Endothelial cell (in vitro differentiated cells): Measurements from ENCODE around the gene PAK2. TPM values are rescaled to one million over a fixed set of nuclear protein-coding genes. Genes with fewer than 3 reads are reported as not detected.
A peak's percentile ranks its signal among the peaks of the same experiment; 100 is the strongest.

Experiments
- DNase-seq: peaks from one replicate; pipeline ENCODE4 v3.0.0; 2021; ENCODE audit warnings: low spot score
- H3K27ac Mint-ChIP-seq: one replicate; pipeline ENCODE4 v1.8.0; 2021; ENCODE audit warnings: mixed read lengths, inconsistent platforms; ENCODE audit not compliant: unreplicated experiment
- H3K27me3 Mint-ChIP-seq: one replicate; pipeline ENCODE4 v1.8.0; 2021; ENCODE audit warnings: mild to moderate bottlenecking, moderate library complexity, mixed read lengths, inconsistent platforms; ENCODE audit not compliant: unreplicated experiment
- H3K36me3 Mint-ChIP-seq: one replicate; pipeline ENCODE4 v1.8.0; 2021; ENCODE audit warnings: mild to moderate bottlenecking, low read depth, mixed read lengths, inconsistent platforms; ENCODE audit not compliant: unreplicated experiment
- H3K4me1 Mint-ChIP-seq: one replicate; pipeline ENCODE4 v1.8.0; 2021; ENCODE audit warnings: mild to moderate bottlenecking, mixed read lengths, inconsistent platforms; ENCODE audit not compliant: unreplicated experiment
- H3K4me3 Mint-ChIP-seq: one replicate; pipeline ENCODE4 v1.8.0; 2021; ENCODE audit warnings: mild to moderate bottlenecking, mixed read lengths, inconsistent platforms; ENCODE audit not compliant: unreplicated experiment
- H3K9me3 Mint-ChIP-seq: one replicate; pipeline ENCODE4 v1.8.0; 2021; ENCODE audit warnings: mixed read lengths, inconsistent platforms; ENCODE audit not compliant: unreplicated experiment
- total RNA-seq: library from RNA; stranded (reverse); fragmentation: NEBNext Ultra II Directional; extraction: Animal tissue kit (Norgen Biotek cat#: 25700); gene quantifications from one replicate; pipeline ENCODE4 v1.2.1, GENCODE V29; 2021; ENCODE audit not compliant: unreplicated experiment
- TF ChIP-seq, protein P1 (sequence below): fragments of 200-600 bp; sonication (generic); IDR thresholded peaks from one replicate; pipeline ENCODE4 v1.5.0; 2021; ENCODE audit warnings: antibody characterized with exemption; ENCODE audit not compliant: unreplicated experiment

The PAK2 gene
- total RNA-seq, 1 donor from 2014 or later = 116 TPM

DNA sequence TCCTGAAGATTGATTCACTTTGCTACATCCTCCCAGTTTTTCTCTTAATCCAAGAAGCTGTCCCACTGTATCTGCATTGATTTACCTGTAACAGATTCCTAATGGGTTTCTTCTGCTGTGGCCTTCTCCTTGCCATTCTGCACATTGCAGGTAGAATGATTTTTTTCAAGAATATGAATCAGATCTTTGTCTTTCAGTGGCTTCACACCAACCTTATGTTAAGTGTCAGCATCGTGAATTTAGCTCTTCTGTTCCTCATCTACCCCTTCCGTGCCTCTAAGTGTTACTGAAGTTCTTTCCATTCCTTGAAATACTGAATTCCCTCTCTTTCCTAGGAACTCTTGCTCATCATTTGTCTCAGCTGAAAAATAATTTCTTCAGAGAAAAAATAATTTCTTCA lies 135.6 kb downstream of the PAK2 start:
- DNase-seq = no peak
- H3K27me3 Mint-ChIP-seq = no peaks in the 10 kb centered on the region
- TF ChIP-seq, protein P1, sequence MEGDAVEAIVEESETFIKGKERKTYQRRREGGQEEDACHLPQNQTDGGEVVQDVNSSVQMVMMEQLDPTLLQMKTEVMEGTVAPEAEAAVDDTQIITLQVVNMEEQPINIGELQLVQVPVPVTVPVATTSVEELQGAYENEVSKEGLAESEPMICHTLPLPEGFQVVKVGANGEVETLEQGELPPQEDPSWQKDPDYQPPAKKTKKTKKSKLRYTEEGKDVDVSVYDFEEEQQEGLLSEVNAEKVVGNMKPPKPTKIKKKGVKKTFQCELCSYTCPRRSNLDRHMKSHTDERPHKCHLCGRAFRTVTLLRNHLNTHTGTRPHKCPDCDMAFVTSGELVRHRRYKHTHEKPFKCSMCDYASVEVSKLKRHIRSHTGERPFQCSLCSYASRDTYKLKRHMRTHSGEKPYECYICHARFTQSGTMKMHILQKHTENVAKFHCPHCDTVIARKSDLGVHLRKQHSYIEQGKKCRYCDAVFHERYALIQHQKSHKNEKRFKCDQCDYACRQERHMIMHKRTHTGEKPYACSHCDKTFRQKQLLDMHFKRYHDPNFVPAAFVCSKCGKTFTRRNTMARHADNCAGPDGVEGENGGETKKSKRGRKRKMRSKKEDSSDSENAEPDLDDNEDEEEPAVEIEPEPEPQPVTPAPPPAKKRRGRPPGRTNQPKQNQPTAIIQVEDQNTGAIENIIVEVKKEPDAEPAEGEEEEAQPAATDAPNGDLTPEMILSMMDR = no peak
- no peaks in the 10 kb centered on the region for H3K9me3 Mint-ChIP-seq
- H3K27ac Mint-ChIP-seq = peak overlapping the region; percentile 8
- H3K4me3 Mint-ChIP-seq = no peak overlapping the region
- H3K4me1 Mint-ChIP-seq = peaks cover 18% of the 10 kb centered on the region
- H3K36me3 Mint-ChIP-seq = no peaks in the 10 kb centered on the region

Other genes with a start within 250 kb of the PAK2 start
- 32.0 TPM for gene RNF168, start 236.1 kb upstream of the PAK2 start, total RNA-seq
- gene SMCO1, start 224.5 kb upstream of the PAK2 start, total RNA-seq = not detected
- 22.2 TPM for gene WDR53, start 171.3 kb upstream of the PAK2 start, total RNA-seq
- gene FBXO45, start 171.2 kb upstream of the PAK2 start, total RNA-seq = 17.0 TPM
- gene NRROS, start 100.2 kb upstream of the PAK2 start, total RNA-seq = 18.6 TPM
- 6.0 TPM for gene CEP19, start 27.6 kb upstream of the PAK2 start, total RNA-seq
- 35.7 TPM for gene PIGX, start 27.5 kb upstream of the PAK2 start, total RNA-seq
- 38.1 TPM for gene SENP5, start 128.1 kb downstream of the PAK2 start, total RNA-seq
- gene NCBP2, start 202.7 kb downstream of the PAK2 start, total RNA-seq = 61.0 TPM
- 3.5 TPM for gene PIGZ, start 229.0 kb downstream of the PAK2 start, total RNA-seq